ENCODE data around the gene PHKB. TPM values are rescaled to one million over a fixed set of nuclear protein-coding genes. Genes with fewer than 3 reads are reported as not detected.
"Not testable (repeated sequence)": the region's sequence is repeated elsewhere in the genome, so short reads cannot be mapped to it uniquely, and the experiment has no call there.

Gene PHKB
- total RNA-seq, 4 donors from 2014 or later, result 110 to 198 (median 168) TPM

DNA sequence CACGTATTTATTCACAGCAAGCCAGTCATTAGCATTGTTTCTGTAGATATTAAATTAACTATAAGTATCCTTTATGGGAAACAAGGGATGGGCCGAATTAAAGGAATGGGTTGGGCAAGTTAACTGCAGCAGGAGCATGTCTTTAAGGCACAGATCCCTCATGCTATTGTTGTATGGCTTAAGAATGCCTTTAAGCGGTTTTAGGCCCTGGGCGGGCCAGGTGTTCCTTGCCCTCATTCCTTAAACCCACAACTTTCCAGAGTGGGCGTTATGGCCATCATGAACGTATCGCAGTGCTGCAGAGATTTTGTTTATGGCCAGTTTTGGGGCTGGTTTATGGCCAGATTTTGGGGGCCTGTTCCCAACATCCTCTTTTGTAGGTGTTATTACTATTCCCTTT lies 9.1 kb downstream of the PHKB start:
- intact Hi-C loops (cut with DNase I), result no loop called here
- TF ChIP-seq POLR2A (IDR thresholded peaks at IDR 0.05), result no peak
- TF ChIP-seq, protein P1, sequence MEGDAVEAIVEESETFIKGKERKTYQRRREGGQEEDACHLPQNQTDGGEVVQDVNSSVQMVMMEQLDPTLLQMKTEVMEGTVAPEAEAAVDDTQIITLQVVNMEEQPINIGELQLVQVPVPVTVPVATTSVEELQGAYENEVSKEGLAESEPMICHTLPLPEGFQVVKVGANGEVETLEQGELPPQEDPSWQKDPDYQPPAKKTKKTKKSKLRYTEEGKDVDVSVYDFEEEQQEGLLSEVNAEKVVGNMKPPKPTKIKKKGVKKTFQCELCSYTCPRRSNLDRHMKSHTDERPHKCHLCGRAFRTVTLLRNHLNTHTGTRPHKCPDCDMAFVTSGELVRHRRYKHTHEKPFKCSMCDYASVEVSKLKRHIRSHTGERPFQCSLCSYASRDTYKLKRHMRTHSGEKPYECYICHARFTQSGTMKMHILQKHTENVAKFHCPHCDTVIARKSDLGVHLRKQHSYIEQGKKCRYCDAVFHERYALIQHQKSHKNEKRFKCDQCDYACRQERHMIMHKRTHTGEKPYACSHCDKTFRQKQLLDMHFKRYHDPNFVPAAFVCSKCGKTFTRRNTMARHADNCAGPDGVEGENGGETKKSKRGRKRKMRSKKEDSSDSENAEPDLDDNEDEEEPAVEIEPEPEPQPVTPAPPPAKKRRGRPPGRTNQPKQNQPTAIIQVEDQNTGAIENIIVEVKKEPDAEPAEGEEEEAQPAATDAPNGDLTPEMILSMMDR (IDR thresholded peaks at IDR 0.05), result no peak
- Histone ChIP-seq H3K4me1 (peaks cover 11 to 15% of the 10 kb centered on the region in 2 donors), H3K27ac (no peak overlapping the region), H3K36me3 (no peaks in the 10 kb centered on the region), H3K4me3 (replicated peaks in 1 of 3) (no peak overlapping the region), H3K27me3 (no peaks in the 10 kb centered on the region), H3K9me3 (no peaks in the 10 kb centered on the region)
- 96 to 98% methylated on average over 7 of the region's 7 CpGs for WGBS, 2 donors
- DNase-seq, result no peak

DNA sequence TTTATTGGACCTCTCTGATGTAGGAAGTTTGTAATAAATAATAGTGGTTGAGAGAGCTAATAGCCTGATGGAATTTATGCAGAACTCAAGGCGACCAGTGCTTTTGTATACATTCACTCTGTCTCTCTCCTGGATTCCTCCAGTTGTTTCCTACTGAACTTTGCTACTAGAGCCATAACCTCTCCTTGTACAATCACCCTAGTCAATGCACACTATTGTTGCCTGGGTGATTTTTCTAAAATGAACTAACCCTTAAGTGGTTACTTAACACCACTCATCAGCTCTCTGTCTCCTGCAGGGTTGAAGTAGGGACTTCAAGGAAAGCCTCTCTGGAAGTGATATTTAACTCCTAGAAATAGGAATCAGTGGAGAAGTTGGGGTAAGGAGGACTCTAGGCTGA lies 9.7 kb downstream of the PHKB start:
- intact Hi-C loops (cut with DNase I), result no loop called here
- Histone ChIP-seq H3K27ac (no peak overlapping the region), H3K4me3 (replicated peaks in 1 of 3) (no peak overlapping the region), H3K4me1 (peaks cover 10 to 21% of the 10 kb centered on the region in 2 donors), H3K36me3 (no peaks in the 10 kb centered on the region), H3K27me3 (no peaks in the 10 kb centered on the region), H3K9me3 (no peaks in the 10 kb centered on the region)
- WGBS, 2 donors, result 71 to 72% methylated on average over 1 of the region's 1 CpG
- no peak for DNase-seq
- no peak for TF ChIP-seq POLR2A (IDR thresholded peaks at IDR 0.05)
- TF ChIP-seq, protein P1 (IDR thresholded peaks at IDR 0.05), result no peak

- H3K4me3 ChIP-seq (replicated peaks in 1 of 3); H3K36me3 ChIP-seq; intact Hi-C loops (cut with DNase I); H3K27ac ChIP-seq; H3K9me3 ChIP-seq; DNase-seq; H3K27me3 ChIP-seq: not testable (repeated sequence)
- peaks cover 6 to 25% of the 10 kb centered on the region in 2 donors for H3K4me1 ChIP-seq
- 68 to 73% methylated on average over 2 of the region's 2 CpGs for WGBS, 2 donors
Observed at GRCh38 chr16:47473004-47473403, 11.9 kb downstream of the PHKB start.

DNA sequence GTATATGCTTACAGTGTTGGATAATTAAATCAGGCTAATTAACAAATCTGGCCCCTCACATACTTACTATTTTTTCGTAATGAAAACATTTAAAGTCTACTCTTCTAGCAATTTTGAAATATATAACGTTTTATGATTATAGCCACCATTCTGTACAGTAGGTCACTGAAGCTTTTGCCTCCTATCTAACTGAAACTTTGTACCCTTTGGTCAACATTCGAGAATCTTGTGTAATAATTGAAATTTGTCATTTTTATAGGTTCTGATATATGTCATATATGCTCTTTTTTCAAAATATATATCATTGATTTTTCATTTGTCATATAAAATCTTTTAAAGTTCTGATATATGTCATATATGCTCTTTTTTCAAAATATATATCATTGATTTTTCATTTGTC lies 12.7 kb downstream of the PHKB start:
- WGBS, 2 donors, result 95 to 96% methylated on average over 3 of the region's 3 CpGs
- intact Hi-C loops (cut with DNase I), result no loop called here

GRCh38 chr16:47475786-47476185 lies 14.7 kb downstream of the PHKB start:
- DNase-seq, result no peak
- TF ChIP-seq, protein P1 (IDR thresholded peaks at IDR 0.05), result no peak
- TF ChIP-seq POLR2A (IDR thresholded peaks at IDR 0.05), result no peak
- Histone ChIP-seq H3K27ac (no peak overlapping the region), H3K4me3 (replicated peaks in 1 of 3) (no peak overlapping the region), H3K36me3 (no peaks in the 10 kb centered on the region), H3K27me3 (no peaks in the 10 kb centered on the region), H3K9me3 (no peaks in the 10 kb centered on the region), H3K4me1 (peaks cover 6 to 20% of the 10 kb centered on the region in 2 donors)
- intact Hi-C loops (cut with DNase I), result no loop called here
- 24% methylated on average over 1 of the region's 1 CpG for WGBS, 2 donors

More for the DNA sequence above, 12.7 kb downstream of the PHKB start:
- H3K36me3 ChIP-seq, result no peaks in the 10 kb centered on the region
- H3K27me3 ChIP-seq, result no peaks in the 10 kb centered on the region
- TF ChIP-seq, protein P1 (IDR thresholded peaks at IDR 0.05), result no peak
- peaks cover 6 to 25% of the 10 kb centered on the region in 2 donors for H3K4me1 ChIP-seq
- no peaks in the 10 kb centered on the region for H3K9me3 ChIP-seq
- no peak overlapping the region for H3K27ac ChIP-seq
- H3K4me3 ChIP-seq (replicated peaks in 1 of 3), result no peak overlapping the region
- DNase-seq, result no peak

Data from thyroid gland (tissue), 4 donors.